VCaP (cell line): ENCODE measurements around the gene SGSH.
A peak's percentile ranks its signal among the peaks of the same experiment; 100 is the strongest.

Experiments used
- H3K27ac ChIP-seq: fragments of 450-650 bp; 2 replicates; pipeline ENCODE4 v1.5.1; 2017
- TF ChIP-seq, protein P1 (sequence below): fragments of 450-650 bp; conservative IDR thresholded peaks from 2 replicates; pipeline ENCODE4 v1.5.1; 2017; ENCODE audit warnings: mild to moderate bottlenecking, moderate library complexity

The SGSH gene

DNA sequence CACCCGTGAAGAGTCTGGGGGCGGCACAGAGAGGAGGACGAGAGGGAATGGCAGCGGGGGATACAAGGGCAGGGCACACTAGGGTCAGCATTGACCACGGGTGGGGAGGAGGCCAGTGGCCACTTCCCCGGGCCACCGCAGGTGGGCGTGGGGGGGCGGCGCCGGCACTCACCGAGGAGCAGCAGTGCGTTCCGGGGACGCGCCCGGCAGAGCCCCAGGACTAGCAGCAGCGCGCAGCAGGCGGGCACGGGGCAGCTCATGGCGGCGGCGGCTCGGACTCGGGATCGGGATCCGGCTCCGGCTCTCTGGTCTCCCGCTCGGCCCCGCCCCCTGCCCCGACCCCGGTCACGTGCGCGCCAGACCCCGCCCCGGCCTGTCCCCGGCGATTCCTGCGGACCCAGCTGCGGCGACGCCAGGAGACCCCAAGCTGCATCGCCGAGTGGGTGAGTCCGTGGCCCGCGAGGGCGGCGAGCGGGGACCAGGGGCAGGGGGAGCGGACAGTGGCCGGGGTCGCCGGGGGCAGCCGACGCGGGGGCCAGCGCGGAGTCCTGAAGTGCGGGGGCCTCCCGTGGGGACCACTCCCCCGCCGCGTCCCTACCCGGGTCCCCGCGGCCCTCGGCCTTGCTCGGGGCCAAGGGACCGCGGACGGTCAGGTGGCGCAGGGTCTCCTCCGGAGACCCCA, at the start of gene SGSH, which contains the start of gene SLC26A11:
Gene SGSH (minus strand): TSS at position 280 of the 682 bp plus-strand sequence. CDS start 20 bp downstream, at position 260.
Gene SLC26A11 (plus strand): TSS at position 374 of the 682 bp plus-strand sequence. CDS start 1,134 bp downstream, outside the sequence.
- TF ChIP-seq, protein P1, sequence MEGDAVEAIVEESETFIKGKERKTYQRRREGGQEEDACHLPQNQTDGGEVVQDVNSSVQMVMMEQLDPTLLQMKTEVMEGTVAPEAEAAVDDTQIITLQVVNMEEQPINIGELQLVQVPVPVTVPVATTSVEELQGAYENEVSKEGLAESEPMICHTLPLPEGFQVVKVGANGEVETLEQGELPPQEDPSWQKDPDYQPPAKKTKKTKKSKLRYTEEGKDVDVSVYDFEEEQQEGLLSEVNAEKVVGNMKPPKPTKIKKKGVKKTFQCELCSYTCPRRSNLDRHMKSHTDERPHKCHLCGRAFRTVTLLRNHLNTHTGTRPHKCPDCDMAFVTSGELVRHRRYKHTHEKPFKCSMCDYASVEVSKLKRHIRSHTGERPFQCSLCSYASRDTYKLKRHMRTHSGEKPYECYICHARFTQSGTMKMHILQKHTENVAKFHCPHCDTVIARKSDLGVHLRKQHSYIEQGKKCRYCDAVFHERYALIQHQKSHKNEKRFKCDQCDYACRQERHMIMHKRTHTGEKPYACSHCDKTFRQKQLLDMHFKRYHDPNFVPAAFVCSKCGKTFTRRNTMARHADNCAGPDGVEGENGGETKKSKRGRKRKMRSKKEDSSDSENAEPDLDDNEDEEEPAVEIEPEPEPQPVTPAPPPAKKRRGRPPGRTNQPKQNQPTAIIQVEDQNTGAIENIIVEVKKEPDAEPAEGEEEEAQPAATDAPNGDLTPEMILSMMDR: no peak
- H3K27ac ChIP-seq: peak within 1 kb of the TSS; percentile 95

DNA sequence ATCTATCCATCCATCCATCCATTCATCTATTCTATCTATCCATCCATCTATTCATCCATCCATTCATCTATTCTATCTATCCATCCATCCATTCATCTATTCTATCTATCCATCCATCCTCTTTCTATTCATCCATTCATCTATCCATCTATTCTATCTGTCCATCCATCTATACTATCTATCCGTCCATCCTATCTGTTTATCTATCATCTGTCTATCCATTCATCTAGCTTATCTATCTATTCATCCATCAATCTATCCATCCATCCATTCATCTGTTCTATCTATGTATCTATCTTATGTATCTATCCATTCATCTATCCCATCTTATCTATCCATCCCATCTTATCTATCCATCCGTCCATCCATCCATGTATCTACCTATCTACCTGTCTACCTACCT, 49.3 kb upstream of the SGSH start:
- TF ChIP-seq, protein P1: no peak
- H3K27ac ChIP-seq: no peak overlapping the region

GRCh38 chr17:80268427-80268826, 48.3 kb upstream of the SGSH start:
- no peak overlapping the region for H3K27ac ChIP-seq
- TF ChIP-seq, protein P1: no peak

GRCh38 chr17:80267391-80267790, 47.3 kb upstream of the SGSH start:
- TF ChIP-seq, protein P1: no peak
- H3K27ac ChIP-seq: no peak overlapping the region

- TF ChIP-seq, protein P1: no peak
Measured at GRCh38 chr17:80265205-80266068, 45.3 kb upstream of the SGSH start.

GRCh38 chr17:80264205-80265075, 44.3 kb upstream of the SGSH start:
- TF ChIP-seq, protein P1: no peak
- H3K27ac ChIP-seq: peak overlapping the region; percentile 98

More at GRCh38 chr17:80265205-80266068, 45.3 kb upstream of the SGSH start:
- no peak overlapping the region for H3K27ac ChIP-seq
